Measurements from ENCODE around the gene TIAM1.

Gene TIAM1

GRCh38 chr21:31331231-31331630, 12.8 kb downstream of the TIAM1 start:
- DNase-seq: no peak

- no peak for DNase-seq
These were observed 13.9 kb downstream of the TIAM1 start for GRCh38 chr21:31330144-31330483.

- DNase-seq: no peak
These were observed 14.5 kb downstream of the TIAM1 start for GRCh38 chr21:31329456-31330143.

- DNase-seq: no peak
These were observed 17.4 kb downstream of the TIAM1 start for GRCh38 chr21:31326522-31327242.

GRCh38 chr21:31318971-31319370, 25.1 kb downstream of the TIAM1 start:
- DNase-seq: no peak

GRCh38 chr21:31317688-31318087, 26.4 kb downstream of the TIAM1 start:
- no peak for DNase-seq

- DNase-seq: no peak
These were observed 27.4 kb downstream of the TIAM1 start for GRCh38 chr21:31316488-31317169.

GRCh38 chr21:31316072-31316471, 28.0 kb downstream of the TIAM1 start:
- DNase-seq: no peak

GRCh38 chr21:31310750-31311149, 33.3 kb downstream of the TIAM1 start:
- no peak for DNase-seq

GRCh38 chr21:31308584-31308983, 35.5 kb downstream of the TIAM1 start:
- DNase-seq: no peak

- no peak for DNase-seq
These were observed 38.2 kb downstream of the TIAM1 start for GRCh38 chr21:31305888-31306287.

GRCh38 chr21:31299291-31300147, 44.5 kb downstream of the TIAM1 start:
- no peak for DNase-seq

GRCh38 chr21:31298618-31299269, 45.3 kb downstream of the TIAM1 start:
- DNase-seq: no peak

- no peak for DNase-seq
These were observed 46.3 kb downstream of the TIAM1 start for GRCh38 chr21:31297806-31298205.

GRCh38 chr21:31295676-31296075, 48.4 kb downstream of the TIAM1 start:
- DNase-seq: no peak

- DNase-seq: no peak
These were observed 49.4 kb downstream of the TIAM1 start for GRCh38 chr21:31294691-31295090.

- no peak for DNase-seq
These were observed 50.1 kb downstream of the TIAM1 start for GRCh38 chr21:31293986-31294385.

- no peak for DNase-seq
These were observed 53.3 kb downstream of the TIAM1 start for GRCh38 chr21:31290765-31291164.

GRCh38 chr21:31289702-31290101, 54.4 kb downstream of the TIAM1 start:
- DNase-seq: no peak

GRCh38 chr21:31288191-31288590, 55.9 kb downstream of the TIAM1 start:
- no peak for DNase-seq

GRCh38 chr21:31287201-31287600, 56.9 kb downstream of the TIAM1 start:
- DNase-seq: no peak

- no peak for DNase-seq
These were observed 57.4 kb downstream of the TIAM1 start for GRCh38 chr21:31286621-31287020.

Measured in KG1 (cell line).